AG10803 (cell line): ENCODE results near the gene ARHGEF2.

Source experiments
- DNase-seq: peaks from one replicate; pipeline ENCODE4 v3.0.0; 2010; ENCODE audit warnings: low read depth
- H3K4me3 ChIP-seq: 2 replicates; pipeline ENCODE4 v1.5.1; 2011; ENCODE audit warnings: mild to moderate bottlenecking, low read length, control low read depth
- CTCF ChIP-seq: conservative IDR thresholded peaks from 2 replicates; pipeline ENCODE4 v1.5.1; 2011; ENCODE audit warnings: mild to moderate bottlenecking, low read length, control low read depth, inconsistent platforms

ARHGEF2 gene

GRCh38 chr1:155940993-155941844 lies 37.1 kb downstream of the ARHGEF2 start, which contains the start of gene RXFP4:
RXFP4 (plus strand) TSS chr1:155941638; CDS start chr1:155941710, 72 bp downstream.
- no peak for TF ChIP-seq CTCF
- peak; percentile 43 for DNase-seq
- no peak within 1 kb of the TSS for H3K4me3 ChIP-seq

- DNase-seq: peak; percentile 76
- H3K4me3 ChIP-seq: no peak overlapping the region
- TF ChIP-seq CTCF: no peak
Measured at GRCh38 chr1:155940482-155940992, 37.8 kb downstream of the ARHGEF2 start.

GRCh38 chr1:155938220-155938627 lies 40.1 kb downstream of the ARHGEF2 start:
- TF ChIP-seq CTCF: peak; percentile 74
- DNase-seq: peak; percentile 70
- no peak overlapping the region for H3K4me3 ChIP-seq

- H3K4me3 ChIP-seq: peak overlapping the region; percentile 97
- DNase-seq: no peak
- TF ChIP-seq CTCF: no peak
Measured at GRCh38 chr1:155934936-155935590, 43.3 kb downstream of the ARHGEF2 start.

- TF ChIP-seq CTCF: no peak
- peak; percentile 98 for DNase-seq
- H3K4me3 ChIP-seq: peak within 1 kb of the TSS; percentile 97
Measured at GRCh38 chr1:155934097-155934935, 44.0 kb downstream of the ARHGEF2 start, which contains the start of gene KHDC4. KHDC4 (minus strand) TSS chr1:155934413; CDS start chr1:155934373, 40 bp downstream.

- no peak for DNase-seq
- no peak for TF ChIP-seq CTCF
- H3K4me3 ChIP-seq: peak overlapping the region; percentile 97
Measured at GRCh38 chr1:155933591-155934096, 44.7 kb downstream of the ARHGEF2 start.
